MCF 10A (cell line): ENCODE data around the gene SPRR5. TPM values are rescaled to one million over a fixed set of nuclear protein-coding genes. Genes with fewer than 3 reads are reported as not detected.

ENCODE experiments used
- BruUV-seq: library from RNA; stranded (reverse); fragments of 400-500 nt; replicated peaks from 2 replicates; lab custom pipeline; 2021; lab: Mats Ljungman, UMichigan
- CTCF ChIA-PET: fragments of 300-600 bp; sonication (Branson Sonifier 250); formaldehyde crosslinking; extraction: SDS; loops from one replicate; lab custom pipeline; 2021; ENCODE audit warnings: antibody characterized with exemption, inconsistent platforms; lab: Yijun Ruan, JAX
- POLR2A ChIA-PET: fragments of 300-600, 350-650 bp; sonication (Branson Sonifier 250); formaldehyde crosslinking; extraction: SDS; loops from one replicate; lab custom pipeline; 2020; ENCODE audit warnings: antibody characterized with exemption, inconsistent platforms; lab: Yijun Ruan, JAX
- DNase-seq: peaks from one replicate; pipeline ENCODE4 v3.0.0-alpha.2; 2018; ENCODE audit not compliant: unreplicated experiment
- H3K27ac Mint-ChIP-seq: one replicate; pipeline ENCODE4 v1.8.0; 2022; ENCODE audit warnings: mild to moderate bottlenecking, low read depth, mixed read lengths; ENCODE audit not compliant: unreplicated experiment
- H3K27me3 Mint-ChIP-seq: one replicate; pipeline ENCODE4 v1.8.0; 2022; ENCODE audit warnings: mixed read lengths; ENCODE audit not compliant: insufficient read depth, unreplicated experiment
- H3K36me3 Mint-ChIP-seq: one replicate; pipeline ENCODE4 v1.8.0; 2022; ENCODE audit warnings: mild to moderate bottlenecking, moderate library complexity, mixed read lengths; ENCODE audit not compliant: insufficient read depth, unreplicated experiment
- H3K4me1 Mint-ChIP-seq: one replicate; pipeline ENCODE4 v1.8.0; 2022; ENCODE audit warnings: mixed read lengths; ENCODE audit not compliant: insufficient read depth, unreplicated experiment
- H3K4me3 Mint-ChIP-seq: one replicate; pipeline ENCODE4 v1.8.0; 2022; ENCODE audit warnings: mild to moderate bottlenecking, moderate library complexity, mixed read lengths; ENCODE audit not compliant: unreplicated experiment
- H3K9me3 Mint-ChIP-seq: one replicate; pipeline ENCODE4 v1.8.0; 2022; ENCODE audit warnings: mixed read lengths; ENCODE audit not compliant: unreplicated experiment
- CTCF ChIP-seq: fragments of 200-600 bp; IDR thresholded peaks from one replicate; pipeline ENCODE4 v1.8.0; 2022; ENCODE audit warnings: antibody characterized with exemption, mild to moderate bottlenecking; ENCODE audit not compliant: unreplicated experiment
- intact Hi-C: fragments of 100-400 bp; cut with micrococcal nuclease; formaldehyde crosslinking; loops from 2 replicates; pipeline ENCODE4 v1.14.1; 2022
- total RNA-seq: library from RNA; stranded (reverse); gene quantifications from 2 replicates; pipeline ENCODE4 v1.2.3, GENCODE V29; 2022

Gene SPRR5
- total RNA-seq, 1 experiment from 2014 or later = not detected

- Mint-ChIP-seq H3K27ac (peak overlapping the region; percentile 23), H3K27me3 (no peaks in the 10 kb centered on the region), H3K4me3 (no peak overlapping the region), H3K36me3 (no peaks in the 10 kb centered on the region), H3K9me3 (no peaks in the 10 kb centered on the region), H3K4me1 (peaks cover 29% of the 10 kb centered on the region)
- ChIA-PET POLR2A (interaction anchor here (0.6 to 1.8 kb wide), 10 partner anchors 13 to 559 kb away, joined by 3 to 13 read pairs (median 3); no protein-coding TSS in a partner anchor), CTCF (interaction anchor here (0.8 to 3.6 kb wide), 11 partner anchors 9 to 470 kb away, joined by 3 to 34 read pairs (median 4); no protein-coding TSS in a partner anchor)
- intact Hi-C loops = loop anchor here (5.0 kb wide), 2 partner anchors 161 to 294 kb away; no protein-coding TSS in a partner anchor
- DNase-seq = peak; percentile 63
- no peak for TF ChIP-seq CTCF
- no TSS peak for BruUV-seq
Observed at GRCh38 chr1:152928671-152929070, 18.3 kb upstream of the SPRR5 start.

DNA sequence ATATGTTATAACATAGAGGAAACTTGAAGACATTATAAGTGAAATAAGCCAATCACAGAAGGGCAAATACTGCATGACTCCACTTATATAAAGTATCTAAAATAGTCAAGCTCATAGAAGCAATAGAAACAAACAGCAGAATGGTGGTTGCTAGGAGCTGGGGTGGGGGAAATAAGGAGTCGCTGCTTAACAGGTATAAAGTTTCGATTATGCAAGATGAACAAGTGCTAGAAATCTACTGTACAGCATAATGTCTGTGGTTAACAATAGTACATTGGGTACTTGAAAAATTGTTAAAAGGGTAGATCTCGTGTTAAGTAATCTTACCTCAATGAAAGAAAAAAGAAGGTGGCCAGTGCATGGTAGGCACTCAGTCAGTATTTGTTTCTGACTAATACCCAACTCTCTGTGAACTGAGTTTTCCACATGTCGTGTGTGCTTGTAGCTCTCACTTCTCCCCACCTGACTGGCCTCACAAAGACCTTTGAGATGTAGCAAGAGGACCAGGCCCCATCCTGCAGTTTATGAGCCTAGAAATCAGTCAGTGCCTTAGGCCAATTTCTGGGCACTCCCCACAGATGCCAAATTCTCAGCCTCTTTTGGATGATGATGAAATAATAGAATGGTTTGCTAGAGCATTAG lies 14.7 kb upstream of the SPRR5 start:
- POLR2A ChIA-PET = interaction anchor here (0.5 to 4.8 kb wide), 17 partner anchors 11 to 301 kb away, joined by 3 to 54 read pairs (median 4); partner anchors contain the start of genes LCE7A, SPRR1B and SPRR4
- Mint-ChIP-seq H3K4me3 (no peak overlapping the region), H3K27me3 (no peaks in the 10 kb centered on the region), H3K27ac (peak overlapping the region; percentile 14), H3K36me3 (no peaks in the 10 kb centered on the region), H3K4me1 (peaks cover 25% of the 10 kb centered on the region), H3K9me3 (no peaks in the 10 kb centered on the region)
- BruUV-seq = no TSS peak
- no peak for TF ChIP-seq CTCF
- intact Hi-C loops = no loop called here
- CTCF ChIA-PET = interaction anchor here (0.7 to 4.7 kb wide), 5 partner anchors 61 to 356 kb away, joined by 3 to 25 read pairs (median 6); partner anchors contain the start of gene SPRR2A
- DNase-seq = peak; percentile 89

GRCh38 chr1:152933196-152933595 lies 13.8 kb upstream of the SPRR5 start:
- Mint-ChIP-seq H3K27me3 (no peaks in the 10 kb centered on the region), H3K27ac (peak overlapping the region; percentile 14), H3K36me3 (no peaks in the 10 kb centered on the region), H3K4me1 (peaks cover 25% of the 10 kb centered on the region), H3K9me3 (no peaks in the 10 kb centered on the region), H3K4me3 (no peak overlapping the region)
- ChIA-PET POLR2A (interaction anchor here (0.6 to 4.8 kb wide), 12 partner anchors 10 to 188 kb away, joined by 3 to 54 read pairs (median 3); partner anchors contain the start of genes SPRR1B and SPRR4), CTCF (interaction anchor here (0.7 to 4.7 kb wide), 6 partner anchors 19 to 294 kb away, joined by 3 to 25 read pairs (median 10); partner anchors contain the start of gene SPRR2A)
- DNase-seq = peak; percentile 47
- no peak for TF ChIP-seq CTCF
- intact Hi-C loops = no loop called here
- no TSS peak for BruUV-seq

DNA sequence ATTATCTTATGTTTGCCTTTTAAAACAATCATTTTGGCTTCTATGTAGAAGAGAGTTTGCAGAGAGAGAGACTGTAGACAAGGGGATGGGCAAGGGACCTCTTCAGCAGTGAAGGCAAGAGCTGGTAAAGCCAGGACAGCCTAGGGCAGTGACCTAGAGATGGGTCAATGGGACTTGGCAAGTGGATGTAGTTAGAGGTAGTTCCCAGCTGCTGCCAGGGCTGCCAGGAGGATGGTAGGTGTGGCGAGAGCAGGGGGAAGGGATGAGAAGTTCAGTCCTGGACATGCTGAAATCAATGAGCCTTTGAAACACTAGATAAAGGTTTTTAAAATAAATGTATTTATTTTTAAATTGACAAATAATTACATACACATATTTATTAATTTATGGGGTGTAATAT lies 6.4 kb upstream of the SPRR5 start:
- H3K27me3 Mint-ChIP-seq = no peaks in the 10 kb centered on the region
- no peaks in the 10 kb centered on the region for H3K36me3 Mint-ChIP-seq
- no peak overlapping the region for H3K27ac Mint-ChIP-seq
- no TSS peak for BruUV-seq
- no peak overlapping the region for H3K4me3 Mint-ChIP-seq
- no peak for TF ChIP-seq CTCF
- intact Hi-C loops = no loop called here
- POLR2A ChIA-PET = interaction anchor here (5.8 kb wide), 1 partner anchor 13 kb away, joined by 49 read pairs; no protein-coding TSS in a partner anchor
- H3K4me1 Mint-ChIP-seq = peaks cover 20% of the 10 kb centered on the region
- peaks cover 7% of the 10 kb centered on the region for H3K9me3 Mint-ChIP-seq
- CTCF ChIA-PET = interaction anchor here (1.2 to 1.8 kb wide), 2 partner anchors 15 to 92 kb away, joined by 3 to 5 read pairs; no protein-coding TSS in a partner anchor
- DNase-seq = no peak
